ENCODE data around the gene RIMOC1.

The RIMOC1 gene

GRCh38 chr5:41903892-41904799 lies at the start of gene RIMOC1:
TSS of gene RIMOC1 (plus strand) at chr5:41904344. CDS start at chr5:41904368, 24 bp downstream.
- DNase-seq: peak; percentile 99

- DNase-seq: peak; percentile 55
Measured at GRCh38 chr5:41856644-41857491, 47.3 kb upstream of the RIMOC1 start.

- DNase-seq: no peak
Measured at GRCh38 chr5:41857989-41858388, 46.2 kb upstream of the RIMOC1 start.

GRCh38 chr5:41858890-41859289 lies 45.3 kb upstream of the RIMOC1 start:
- peak; percentile 35 for DNase-seq

GRCh38 chr5:41863871-41864486 lies 40.2 kb upstream of the RIMOC1 start:
- DNase-seq: no peak

GRCh38 chr5:41869151-41869723 lies 34.9 kb upstream of the RIMOC1 start:
- DNase-seq: peak; percentile 36

- DNase-seq: peak; percentile 96
Measured at GRCh38 chr5:41869724-41870626, 34.2 kb upstream of the RIMOC1 start, which contains the start of gene OXCT1. TSS of gene OXCT1 (minus strand) at chr5:41870425. CDS start at chr5:41870358, 67 bp downstream.

- DNase-seq: no peak
Measured at GRCh38 chr5:41870627-41871048, 33.5 kb upstream of the RIMOC1 start.

- DNase-seq: no peak
Measured at GRCh38 chr5:41871852-41872251, 32.3 kb upstream of the RIMOC1 start.

- no peak for DNase-seq
Measured at GRCh38 chr5:41874512-41875060, 29.6 kb upstream of the RIMOC1 start.

GRCh38 chr5:41875121-41875520 lies 29.0 kb upstream of the RIMOC1 start:
- DNase-seq: no peak

- DNase-seq: no peak
Measured at GRCh38 chr5:41876678-41877077, 27.5 kb upstream of the RIMOC1 start.

GRCh38 chr5:41877408-41877807 lies 26.7 kb upstream of the RIMOC1 start:
- no peak for DNase-seq

- DNase-seq: no peak
Measured at GRCh38 chr5:41878173-41878572, 26.0 kb upstream of the RIMOC1 start.

- no peak for DNase-seq
Measured at GRCh38 chr5:41878643-41879478, 25.3 kb upstream of the RIMOC1 start.

GRCh38 chr5:41882765-41883164 lies 21.4 kb upstream of the RIMOC1 start:
- no peak for DNase-seq

- DNase-seq: no peak
Measured at GRCh38 chr5:41883243-41883642, 20.9 kb upstream of the RIMOC1 start.

GRCh38 chr5:41883936-41884335 lies 20.2 kb upstream of the RIMOC1 start:
- no peak for DNase-seq

GRCh38 chr5:41885286-41885685 lies 18.9 kb upstream of the RIMOC1 start:
- no peak for DNase-seq

- no peak for DNase-seq
Measured at GRCh38 chr5:41891066-41891707, 13.0 kb upstream of the RIMOC1 start.
